ENCODE data around the gene CDH13.

The CDH13 gene

GRCh38 chr16:82699711-82700495 is 73.1 kb downstream of the CDH13 start:
- DNase-seq (ENCODE audit: low read depth), result no peak

GRCh38 chr16:82700541-82701235 is 73.9 kb downstream of the CDH13 start:
- DNase-seq (ENCODE audit: low read depth), result no peak

DNA sequence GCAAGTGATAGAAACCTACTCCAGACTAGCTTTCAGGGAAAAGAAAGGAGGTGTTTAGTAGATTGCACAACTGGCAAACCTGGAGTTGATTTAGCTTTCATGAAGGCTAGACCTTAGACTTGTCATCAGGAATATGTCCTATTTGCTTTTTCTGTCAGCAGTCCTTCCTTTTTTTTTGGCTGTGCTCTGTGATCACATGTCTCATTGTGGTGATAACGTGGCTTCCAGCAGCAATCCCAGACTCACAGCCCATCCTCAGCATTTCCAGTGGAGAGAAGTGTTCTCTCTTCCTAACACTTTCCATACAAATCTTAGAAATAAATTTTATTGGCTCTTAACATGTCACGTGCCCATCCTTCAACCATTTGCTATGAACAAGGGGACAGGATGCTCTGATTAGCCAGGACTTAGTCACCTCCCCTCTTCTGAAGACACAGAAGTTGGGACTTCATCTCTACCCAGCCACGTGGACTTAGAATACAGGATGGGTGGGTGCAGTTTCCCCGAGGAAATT is 74.7 kb downstream of the CDH13 start:
- no peak for DNase-seq (ENCODE audit: low read depth)

DNA sequence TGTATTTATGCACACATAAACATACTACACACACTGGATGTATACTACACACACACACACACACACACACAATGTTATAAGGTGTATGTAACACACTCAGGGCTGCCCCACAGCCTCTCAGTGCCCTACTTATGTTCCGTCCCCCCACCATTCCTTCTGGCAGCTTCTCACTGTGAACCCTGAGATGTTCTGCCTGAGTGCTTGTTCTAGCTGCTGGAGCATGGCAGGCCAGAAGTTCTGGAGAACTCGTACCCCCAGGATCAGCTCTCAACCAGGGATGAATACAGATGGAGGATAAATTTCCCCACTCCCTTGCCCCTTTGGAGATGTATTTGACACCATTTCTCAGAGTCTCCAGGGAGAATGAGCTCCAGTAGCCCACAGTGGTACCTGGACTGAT is 76.4 kb downstream of the CDH13 start:
- no peak for DNase-seq (ENCODE audit: low read depth)

- no peak for DNase-seq (ENCODE audit: low read depth)
Measured at GRCh38 chr16:82703871-82704768, 77.4 kb downstream of the CDH13 start.

GRCh38 chr16:82709987-82710386 is 83.2 kb downstream of the CDH13 start:
- no peak for DNase-seq (ENCODE audit: low read depth)

- no peak for DNase-seq (ENCODE audit: low read depth)
Measured at GRCh38 chr16:82713778-82714177, 87.0 kb downstream of the CDH13 start.

DNA sequence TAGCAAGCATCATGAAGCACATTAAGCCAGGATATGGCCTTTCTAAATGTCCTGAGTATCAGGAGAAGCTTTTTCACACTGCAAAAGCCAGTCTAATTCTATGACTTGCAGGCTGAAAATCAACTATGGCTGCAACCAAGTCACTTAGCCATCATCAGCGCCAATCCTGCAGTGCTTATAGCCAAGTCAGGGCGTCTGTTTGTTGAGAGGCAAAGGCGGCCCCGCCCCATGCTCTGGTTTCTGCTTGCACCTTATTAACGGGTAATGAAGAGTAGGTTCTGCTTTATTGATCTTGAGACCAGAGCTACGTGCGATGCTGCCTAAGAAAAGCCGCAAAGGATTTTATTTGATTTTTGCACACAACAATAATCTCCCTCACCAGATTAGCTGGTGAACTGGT is 88.4 kb downstream of the CDH13 start:
- DNase-seq (ENCODE audit: low read depth), result no peak

DNA sequence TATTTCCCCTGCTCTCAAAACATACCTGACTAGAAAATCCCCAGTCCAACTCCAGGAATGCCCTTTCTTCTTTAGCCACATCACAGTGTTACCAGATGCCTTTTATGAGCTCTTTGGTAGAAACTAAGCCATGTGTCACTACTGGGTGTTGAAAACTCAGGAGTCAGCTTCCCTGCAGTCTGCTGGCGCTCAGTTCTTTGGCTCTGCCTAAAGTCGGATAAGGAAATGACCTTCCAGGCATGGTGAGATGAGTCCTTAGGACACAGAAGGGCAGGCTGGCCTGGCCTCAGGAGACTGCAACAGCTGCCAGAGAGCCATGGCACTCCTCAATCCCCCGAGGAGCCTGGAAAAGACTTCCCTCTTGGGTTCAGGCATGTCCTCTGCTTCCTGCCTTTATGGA is 89.1 kb downstream of the CDH13 start:
- no peak for DNase-seq (ENCODE audit: low read depth)

DNA sequence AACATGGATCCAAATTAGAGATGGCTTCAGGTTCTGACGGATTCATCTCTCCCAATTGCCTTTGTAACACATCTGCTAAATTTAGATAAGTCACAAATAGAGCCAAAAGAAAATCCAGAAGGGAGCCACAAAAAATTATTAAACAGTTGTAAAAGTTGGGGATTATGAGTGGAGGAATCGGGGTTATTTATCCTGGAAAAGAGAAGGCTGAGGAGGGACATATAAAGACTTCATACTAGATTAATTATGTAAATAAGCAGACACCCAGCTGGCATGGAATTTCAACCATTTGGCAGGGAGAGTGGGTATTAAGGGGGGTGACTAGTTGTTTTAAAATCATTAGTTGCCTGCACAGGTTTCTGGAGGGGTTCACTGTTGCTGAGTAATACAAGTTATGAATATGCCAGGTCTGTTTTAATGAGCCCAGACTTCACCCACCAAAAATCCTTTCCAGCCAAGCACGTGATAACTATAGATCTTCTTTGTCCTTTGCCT is 89.6 kb downstream of the CDH13 start:
- DNase-seq (ENCODE audit: low read depth), result no peak

DNA sequence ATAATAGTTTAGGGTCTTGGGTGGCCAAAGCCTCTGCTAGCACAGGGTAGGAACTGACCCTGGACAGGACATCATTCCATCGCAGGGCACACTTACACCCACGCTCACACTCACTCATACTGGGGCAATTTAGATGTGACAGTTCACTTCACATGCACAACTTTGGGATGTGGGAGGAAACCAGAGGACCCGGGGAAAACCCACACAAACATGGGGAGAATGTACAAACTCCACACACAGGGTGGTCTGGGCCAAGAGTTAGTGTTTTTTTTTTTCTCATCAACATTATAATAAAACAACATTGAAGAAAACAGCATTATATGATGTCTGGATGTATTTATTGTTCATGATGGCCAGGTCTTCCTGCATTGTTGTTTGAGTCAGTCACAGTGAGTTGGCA is 93.6 kb downstream of the CDH13 start:
- DNase-seq (ENCODE audit: low read depth), result no peak

- DNase-seq (ENCODE audit: low read depth), result no peak
Measured at GRCh38 chr16:82726306-82726705, 99.5 kb downstream of the CDH13 start.

- DNase-seq (ENCODE audit: low read depth), result no peak
Measured at GRCh38 chr16:82728901-82729300, 102.1 kb downstream of the CDH13 start.

GRCh38 chr16:82730901-82731300 is 104.1 kb downstream of the CDH13 start:
- no peak for DNase-seq (ENCODE audit: low read depth)

DNA sequence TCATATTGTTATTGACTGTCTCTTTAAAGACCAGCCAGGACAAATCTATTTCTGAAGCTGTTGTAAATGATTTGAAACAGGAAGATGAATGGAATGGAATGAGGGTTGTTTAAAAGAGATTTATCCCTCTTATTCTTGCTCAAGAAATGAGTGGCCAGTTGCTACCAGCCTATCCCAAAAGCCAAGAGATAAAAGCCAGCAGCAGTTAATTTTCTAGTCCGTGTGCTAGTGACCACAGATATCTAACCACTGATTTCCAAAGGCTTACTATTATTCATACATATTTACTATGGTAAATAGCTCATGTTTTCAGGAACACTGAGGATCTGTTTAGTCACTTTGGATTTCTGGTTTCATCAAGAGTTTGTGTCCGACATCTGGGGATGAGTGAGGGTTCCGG is 105.7 kb downstream of the CDH13 start:
- DNase-seq (ENCODE audit: low read depth), result no peak

DNA sequence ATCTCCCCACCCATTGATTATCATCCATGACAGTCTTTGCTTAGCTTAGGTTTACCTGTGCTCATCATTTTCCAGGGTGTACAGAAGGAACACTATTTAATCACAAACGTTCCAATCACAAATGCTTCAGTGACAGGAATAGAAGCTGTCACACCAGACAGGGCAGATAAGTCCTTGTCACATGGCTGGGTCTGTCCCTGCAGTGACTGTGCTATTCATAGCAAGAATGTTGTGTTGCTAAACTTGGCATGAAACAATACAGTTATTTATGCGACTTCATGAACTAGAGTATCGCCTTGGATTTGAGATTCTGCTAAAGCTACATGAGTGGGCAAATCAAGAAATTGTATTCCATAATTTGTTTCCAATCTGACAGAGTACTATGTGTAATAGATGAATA is 108.4 kb downstream of the CDH13 start:
- DNase-seq (ENCODE audit: low read depth), result no peak

DNA sequence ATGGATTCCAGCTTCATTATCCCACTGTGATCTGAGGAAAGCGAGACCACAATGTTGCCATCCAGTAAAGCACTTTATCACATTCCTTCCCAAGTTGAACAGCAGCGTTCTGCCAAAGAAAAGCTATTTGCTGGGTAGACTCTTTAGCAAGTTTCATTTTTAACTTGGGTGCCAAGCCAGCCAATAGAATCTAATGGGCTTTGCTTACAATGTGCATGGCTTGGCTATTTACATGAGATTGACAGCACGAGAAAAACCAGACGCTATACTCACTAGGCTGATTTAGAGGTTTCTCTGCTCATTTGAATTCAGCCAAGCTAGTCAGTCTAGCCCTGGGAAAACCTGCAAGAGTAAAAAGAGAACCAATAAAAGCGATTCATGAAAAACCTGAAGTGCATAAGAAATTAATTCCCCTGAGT is 108.9 kb downstream of the CDH13 start:
- DNase-seq (ENCODE audit: low read depth), result no peak

GRCh38 chr16:82736224-82736623 is 109.5 kb downstream of the CDH13 start:
- no peak for DNase-seq (ENCODE audit: low read depth)

DNA sequence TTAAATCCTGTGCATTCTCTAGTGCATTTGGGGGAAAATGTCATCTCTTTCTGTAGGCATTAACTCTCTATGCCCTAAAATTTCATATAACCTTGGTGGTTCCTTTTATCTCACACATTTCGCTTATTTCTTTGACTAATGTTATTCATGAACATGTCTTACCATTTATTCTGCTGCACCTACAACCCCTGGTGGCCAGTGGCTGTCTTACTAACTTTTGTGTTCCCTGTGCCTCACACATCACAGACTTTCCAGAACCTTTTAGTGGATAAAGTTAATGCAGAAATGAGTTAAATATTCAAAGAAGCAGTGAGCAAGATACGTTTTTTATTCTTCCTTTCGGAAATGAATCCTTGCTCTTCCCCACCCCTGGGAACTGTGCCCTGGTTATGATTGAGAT is 111.9 kb downstream of the CDH13 start:
- DNase-seq (ENCODE audit: low read depth), result no peak

GRCh38 chr16:82741073-82741615 is 114.4 kb downstream of the CDH13 start:
- no peak for DNase-seq (ENCODE audit: low read depth)

DNA sequence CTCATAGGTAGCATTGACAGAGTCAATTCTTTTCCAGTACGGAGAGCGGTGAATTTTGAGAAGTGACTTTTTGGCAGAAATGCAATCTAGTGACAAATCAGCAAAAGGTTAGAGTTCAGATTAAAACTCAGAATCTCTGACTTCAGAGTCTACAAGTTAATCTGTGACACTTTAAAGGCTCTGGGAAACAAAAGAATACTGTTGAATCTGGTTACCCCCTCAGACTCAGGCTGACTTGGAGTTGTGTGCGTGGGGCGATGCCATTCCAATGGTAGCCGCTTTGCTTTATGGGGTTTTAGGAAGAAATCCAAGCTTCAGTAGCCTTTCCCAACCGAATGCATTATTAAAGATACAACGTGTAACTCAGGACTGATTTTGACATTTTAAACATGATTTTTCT is 118.2 kb downstream of the CDH13 start:
- no peak for DNase-seq (ENCODE audit: low read depth)

DNA sequence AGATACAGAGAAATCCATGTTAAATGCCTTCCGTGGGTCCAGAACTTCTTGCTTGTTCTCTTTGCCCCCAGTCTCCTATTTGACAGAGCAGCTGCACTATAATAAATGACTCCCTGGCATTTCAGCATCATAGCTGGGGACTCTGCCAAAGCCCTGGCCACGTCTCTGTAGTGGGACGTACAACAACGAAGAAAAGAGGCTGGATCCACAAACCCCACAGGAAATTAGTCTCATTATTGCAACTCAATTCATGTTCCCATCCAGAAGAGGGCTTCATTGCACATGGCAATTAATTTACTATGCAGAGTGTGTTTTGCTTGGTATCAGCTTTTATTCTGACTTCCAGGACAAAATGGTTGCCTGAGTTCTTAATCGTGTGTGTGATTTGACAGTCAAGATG is 121.3 kb downstream of the CDH13 start:
- DNase-seq (ENCODE audit: low read depth), result no peak

Measured in activated T-cell treated with anti-CD3 and anti-CD28 coated beads for 24 hours (primary cell).